Stimulated activated CD4-positive, alpha-beta T cell treated with anti-CD3 and anti-CD28 coated beads, Interleukin-1b, Interleukin-23, amount 100 ng/mL, for 24 hours (primary cell): ENCODE measurements around the gene DQX1.
"Not testable (repeated sequence)": the region's sequence is repeated elsewhere in the genome, so short reads cannot be mapped to it uniquely, and the experiment has no call there.

Source experiments
- DNase-seq, 4 experiments: peaks; one replicate each; pipeline ENCODE4 v3.0.0-alpha.2; 2020; ENCODE audit warnings: low read depth in 4 of 4, low spot score in 1 of 4

Gene DQX1

GRCh38 chr2:74497777-74498499, 28.1 kb downstream of the DQX1 start:
- no peak for DNase-seq

GRCh38 chr2:74496997-74497776, 28.8 kb downstream of the DQX1 start:
- no peak for DNase-seq

GRCh38 chr2:74495440-74495839, 30.6 kb downstream of the DQX1 start:
- DNase-seq: no peak

GRCh38 chr2:74493546-74493945, 32.5 kb downstream of the DQX1 start:
- DNase-seq: no peak

- DNase-seq: no peak
These were observed 34.1 kb downstream of the DQX1 start for GRCh38 chr2:74491648-74492544.

GRCh38 chr2:74489906-74490305, 36.1 kb downstream of the DQX1 start:
- DNase-seq: no peak

GRCh38 chr2:74488643-74489481, 37.2 kb downstream of the DQX1 start:
- no peak for DNase-seq

- no peak for DNase-seq
These were observed 39.9 kb downstream of the DQX1 start for GRCh38 chr2:74486141-74486540.

- DNase-seq: not testable (repeated sequence)
These were observed 42.3 kb downstream of the DQX1 start for GRCh38 chr2:74483675-74484164.

GRCh38 chr2:74482801-74483674, 43.0 kb downstream of the DQX1 start, which contains the start of the genes CCDC142 and TTC31:
CCDC142 (minus strand) TSS chr2:74482998; CDS start chr2:74482837, 161 bp downstream.
TTC31 (plus strand) TSS chr2:74483081; CDS start chr2:74483096, 15 bp downstream.
- peak; percentile 81 to 91 (median 84) for DNase-seq

GRCh38 chr2:74481961-74482800, 43.9 kb downstream of the DQX1 start:
- DNase-seq: no peak

- DNase-seq: no peak
These were observed 44.6 kb downstream of the DQX1 start for GRCh38 chr2:74481431-74481830.

- DNase-seq: no peak
These were observed 51.1 kb downstream of the DQX1 start for GRCh38 chr2:74474899-74475298.

- DNase-seq: no peak
These were observed 51.5 kb downstream of the DQX1 start for GRCh38 chr2:74474481-74474880.

GRCh38 chr2:74472945-74473258, 53.1 kb downstream of the DQX1 start:
- DNase-seq: no peak

- peak; percentile 94 to 98 (median 96) for DNase-seq
These were observed 53.7 kb downstream of the DQX1 start, which contains the start of gene MRPL53 for GRCh38 chr2:74472086-74472944. MRPL53 (minus strand) TSS chr2:74472680; CDS start chr2:74472660, 20 bp downstream.

GRCh38 chr2:74471332-74472065, 54.5 kb downstream of the DQX1 start:
- no peak for DNase-seq
